GM19467 (cell line): Measurements from ENCODE around the gene GPATCH4.

Experiments
- ATAC-seq: cut with Tn5 transposase; IDR thresholded peaks from one replicate; pipeline ENCODE4 v1.9.1; 2021; ENCODE audit warnings: mild to moderate bottlenecking, moderate library complexity; ENCODE audit not compliant: unreplicated experiment

Gene GPATCH4

GRCh38 chr1:156551066-156551643 lies 50.1 kb downstream of the GPATCH4 start:
- ATAC-seq = no peak

- ATAC-seq = no peak
Observed at GRCh38 chr1:156550346-156550745, 50.9 kb downstream of the GPATCH4 start.

- ATAC-seq = no peak
Observed at GRCh38 chr1:156549831-156550230, 51.4 kb downstream of the GPATCH4 start.

DNA sequence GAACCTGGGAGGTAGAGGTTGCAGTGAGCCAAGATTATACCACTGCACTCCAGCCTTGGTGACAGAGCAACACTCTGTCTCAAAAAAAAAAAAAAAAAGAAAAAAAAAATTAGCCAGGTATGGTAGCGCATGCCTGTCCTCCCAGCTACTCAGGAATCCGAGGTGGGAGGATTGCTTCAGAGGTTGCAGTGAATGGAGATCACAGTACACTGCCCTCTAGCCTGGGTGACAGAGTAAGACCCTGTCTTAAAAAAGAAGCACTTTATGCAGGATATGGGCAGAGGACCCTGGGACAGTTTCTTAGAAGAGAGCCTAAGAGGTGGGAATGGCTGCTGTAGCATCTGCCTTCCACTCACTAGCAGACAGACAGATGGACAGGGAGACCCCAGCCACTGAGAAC lies 51.9 kb downstream of the GPATCH4 start:
- no peak for ATAC-seq

DNA sequence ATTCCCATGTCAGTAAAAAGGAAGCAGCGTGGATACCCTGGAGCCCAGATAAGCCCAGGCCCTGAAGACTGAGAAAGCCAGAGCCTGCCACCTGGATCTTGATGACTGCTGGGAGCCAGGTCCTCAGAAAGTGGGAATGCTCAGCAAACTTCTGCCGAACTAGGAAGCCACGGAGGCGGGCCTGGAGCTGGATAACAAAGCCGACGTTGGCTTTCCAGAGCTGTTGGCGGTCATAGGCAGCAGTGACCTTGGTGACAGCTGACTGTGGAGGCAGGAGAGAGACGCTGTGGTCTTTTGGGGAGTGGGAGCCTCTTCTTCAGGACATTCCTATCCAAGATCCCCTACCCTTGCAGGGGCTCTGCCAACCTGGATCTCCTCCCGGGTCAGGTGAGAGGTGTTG lies 53.3 kb downstream of the GPATCH4 start:
- no peak for ATAC-seq

DNA sequence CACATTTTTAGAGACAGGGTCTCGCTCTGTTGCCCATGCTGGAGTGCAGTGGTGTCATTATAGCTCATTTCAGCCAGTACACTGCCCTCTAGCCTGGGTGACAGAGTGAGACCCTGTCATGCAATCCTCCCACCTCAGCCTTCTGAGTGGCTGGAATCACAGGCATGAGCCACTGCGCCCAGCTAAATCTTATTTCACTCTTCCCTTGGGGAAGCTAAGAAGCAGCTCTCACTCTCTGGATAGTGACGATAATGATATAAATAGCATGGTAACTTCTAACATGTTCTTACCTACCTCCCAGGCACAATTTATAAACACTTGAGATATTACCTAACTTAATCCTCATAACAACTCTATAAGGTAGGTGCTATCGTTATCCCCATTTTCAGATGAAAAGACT lies 53.8 kb downstream of the GPATCH4 start:
- ATAC-seq = no peak

DNA sequence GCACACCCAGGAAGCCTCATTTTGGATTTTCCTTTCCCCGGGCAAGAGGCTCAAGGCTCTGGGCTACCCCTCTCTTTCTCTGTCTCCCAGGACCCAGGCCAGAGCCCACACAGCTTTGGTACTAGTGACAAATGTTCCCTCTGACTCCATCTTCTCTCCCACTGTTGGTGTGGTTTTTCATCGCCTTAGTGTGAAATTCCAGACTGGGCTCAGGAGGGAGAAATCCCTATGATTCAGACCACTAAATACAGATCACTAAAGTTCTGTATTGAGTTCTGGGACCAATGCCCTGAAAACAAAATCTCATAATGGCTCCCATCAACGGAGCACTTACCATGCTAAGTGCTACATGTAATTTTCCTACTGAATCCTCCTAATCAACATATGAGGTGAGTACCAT lies 55.0 kb downstream of the GPATCH4 start:
- ATAC-seq = no peak

DNA sequence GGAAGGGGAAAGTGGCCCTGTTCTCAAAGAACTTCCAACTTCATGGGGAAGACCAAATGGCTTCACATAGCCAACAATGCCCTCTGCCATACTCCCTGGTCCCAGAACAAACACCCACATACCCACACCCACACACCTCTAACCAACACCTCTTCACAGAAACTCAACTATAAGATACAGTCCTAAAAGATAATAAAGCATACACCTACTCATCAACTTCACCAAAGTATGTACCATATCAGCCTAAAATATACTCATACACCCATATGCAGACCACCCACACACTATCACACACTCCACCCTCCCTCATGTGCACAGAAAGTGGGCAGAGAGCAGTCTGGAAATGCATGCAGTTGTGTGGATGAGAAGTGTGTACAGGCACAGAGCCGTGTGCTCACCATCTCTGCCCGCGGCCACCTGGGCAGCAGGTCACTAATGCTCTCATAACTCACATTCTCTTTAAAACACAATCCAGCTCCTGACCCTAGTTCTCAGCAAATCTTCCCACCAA lies 56.6 kb downstream of the GPATCH4 start:
- no peak for ATAC-seq
